Endothelial cell of umbilical vein (primary cell): Measurements from ENCODE around the gene TNIK.

ENCODE experiments used
- CTCF ChIP-seq, 2 donors: IDR thresholded peaks; 1 replicate in 1 of 2; 2 replicates in 1 of 2; pipeline ENCODE4 v1.5.1; 2011; ENCODE audit warnings: low read length in 2 of 2, mild to moderate bottlenecking in 2 of 2, moderate library complexity in 2 of 2, control low read depth in 1 of 2, inconsistent platforms in 1 of 2, low read depth in 1 of 2; ENCODE audit not compliant: insufficient read depth in 1 of 2; ENCODE audit errors: extremely low read depth in 1 of 2
- POLR2A ChIP-seq: IDR thresholded peaks from 2 replicates; pipeline ENCODE4 v1.6.1; 2012; ENCODE audit warnings: low read depth, mild to moderate bottlenecking, control low read depth, low read length
- POLR2AphosphoS5 ChIP-seq: IDR thresholded peaks from 2 replicates; pipeline ENCODE4 v1.6.1; 2012; ENCODE audit warnings: low read depth, mild to moderate bottlenecking, control low read depth, low read length, moderate library complexity; ENCODE audit not compliant: insufficient read depth

GRCh38 chr3:171481011-171481410, 20.8 kb upstream of the TNIK start:
- TF ChIP-seq POLR2A (no peak), POLR2AphosphoS5 (no peak), CTCF (IDR thresholded peaks at IDR 0.05; ENCODE audit: extremely low read depth in 1 of 2, insufficient read depth in 1 of 2, low read depth in 1 of 2, low read length in 2 of 2) (no peak)
